GM18499 (cell line): ENCODE results near the gene CDC42BPB.

Experiments used
- ATAC-seq: cut with Tn5 transposase; IDR thresholded peaks from one replicate; pipeline ENCODE4 v1.9.1; 2021; ENCODE audit warnings: moderate number of reproducible peaks; ENCODE audit not compliant: insufficient read depth, unreplicated experiment

CDC42BPB gene

GRCh38 chr14:102971314-102971713 is 86.0 kb downstream of the CDC42BPB start:
- no peak for ATAC-seq

GRCh38 chr14:102970496-102970895 is 86.9 kb downstream of the CDC42BPB start:
- no peak for ATAC-seq

- no peak for ATAC-seq
Observed at GRCh38 chr14:102969901-102970300, 87.4 kb downstream of the CDC42BPB start.

- no peak for ATAC-seq
Observed at GRCh38 chr14:102969060-102969791, 88.1 kb downstream of the CDC42BPB start.

- ATAC-seq = no peak
Observed at GRCh38 chr14:102968306-102968705, 89.0 kb downstream of the CDC42BPB start.

- no peak for ATAC-seq
Observed at GRCh38 chr14:102967506-102967795, 89.9 kb downstream of the CDC42BPB start.

GRCh38 chr14:102966681-102967505 is 90.5 kb downstream of the CDC42BPB start:
- ATAC-seq = no peak

GRCh38 chr14:102965971-102966655 is 91.2 kb downstream of the CDC42BPB start:
- ATAC-seq = no peak

GRCh38 chr14:102965282-102965681 is 92.1 kb downstream of the CDC42BPB start:
- no peak for ATAC-seq

- ATAC-seq = no peak
Observed at GRCh38 chr14:102964152-102964730, 93.1 kb downstream of the CDC42BPB start.

- no peak for ATAC-seq
Observed at GRCh38 chr14:102962111-102962627, 95.2 kb downstream of the CDC42BPB start.

GRCh38 chr14:102958461-102958860 is 98.9 kb downstream of the CDC42BPB start:
- no peak for ATAC-seq

- ATAC-seq = no peak
Observed at GRCh38 chr14:102957222-102957621, 100.1 kb downstream of the CDC42BPB start.

- ATAC-seq = no peak
Observed at GRCh38 chr14:102955636-102956408, 101.5 kb downstream of the CDC42BPB start.

- ATAC-seq = no peak
Observed at GRCh38 chr14:102954081-102954789, 103.1 kb downstream of the CDC42BPB start.

GRCh38 chr14:102953100-102953499 is 104.2 kb downstream of the CDC42BPB start:
- no peak for ATAC-seq

GRCh38 chr14:102952276-102952675 is 105.1 kb downstream of the CDC42BPB start:
- ATAC-seq = no peak

- ATAC-seq = no peak
Observed at GRCh38 chr14:102951799-102952198, 105.5 kb downstream of the CDC42BPB start.

GRCh38 chr14:102951034-102951433 is 106.3 kb downstream of the CDC42BPB start:
- no peak for ATAC-seq
